Breast epithelium (tissue), 3 donors: ENCODE measurements around the gene RESP18.

Experiments
- POLR2A ChIP-seq: fragments of 450-650 bp; IDR thresholded peaks from one replicate; pipeline ENCODE4 v1.6.1; 2016; ENCODE audit warnings: antibody characterized with exemption, mild to moderate bottlenecking, moderate library complexity
- TF ChIP-seq, protein P1 (sequence below), 3 donors: fragments of 450-650 bp; IDR thresholded peaks; one replicate each; pipeline ENCODE4 v1.5.1; 2016 to 2017; ENCODE audit warnings: antibody characterized with exemption in 3 of 3, mild to moderate bottlenecking in 3 of 3, moderate library complexity in 3 of 3

DNA sequence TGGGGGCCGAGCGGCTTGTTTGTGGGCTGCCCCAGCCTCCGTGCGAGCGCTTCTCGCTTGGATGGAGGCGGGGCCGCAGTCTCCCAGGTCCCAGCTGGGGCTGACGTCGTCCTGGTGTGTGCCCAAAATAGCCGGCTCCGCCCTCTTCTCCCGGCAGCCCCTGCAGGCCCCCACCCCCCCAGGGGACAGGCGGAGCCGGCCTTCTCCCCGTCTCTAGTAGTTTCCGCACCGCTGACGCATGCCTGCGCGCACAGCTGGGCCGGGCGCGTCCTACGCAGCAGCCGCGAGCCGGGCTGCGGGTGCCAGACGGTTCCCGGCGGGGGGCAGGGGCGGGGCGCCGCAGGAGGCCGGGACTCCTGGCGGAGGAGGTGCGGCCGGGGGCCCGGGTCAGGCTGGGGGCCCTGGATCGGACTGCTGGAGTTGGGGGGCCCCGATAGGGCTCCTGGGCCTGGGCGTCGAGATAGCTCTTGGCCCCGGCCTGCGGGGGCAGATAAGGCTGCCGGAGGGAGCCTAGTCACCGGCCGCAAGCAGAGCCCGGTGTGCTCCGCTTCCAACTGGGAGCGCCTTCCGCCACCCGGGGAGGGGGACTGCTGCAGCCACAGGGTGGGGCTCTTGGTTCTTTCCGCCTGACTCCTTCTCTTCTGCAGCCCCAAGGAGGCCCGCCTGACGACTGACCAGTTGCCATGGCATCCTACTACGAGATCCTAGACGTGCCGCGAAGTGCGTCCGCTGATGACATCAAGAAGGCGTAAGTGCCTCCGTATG, 53.2 kb downstream of the RESP18 start, which contains the start of gene DNAJB2:
- peak; percentile 70 for TF ChIP-seq POLR2A
- TF ChIP-seq, protein P1, sequence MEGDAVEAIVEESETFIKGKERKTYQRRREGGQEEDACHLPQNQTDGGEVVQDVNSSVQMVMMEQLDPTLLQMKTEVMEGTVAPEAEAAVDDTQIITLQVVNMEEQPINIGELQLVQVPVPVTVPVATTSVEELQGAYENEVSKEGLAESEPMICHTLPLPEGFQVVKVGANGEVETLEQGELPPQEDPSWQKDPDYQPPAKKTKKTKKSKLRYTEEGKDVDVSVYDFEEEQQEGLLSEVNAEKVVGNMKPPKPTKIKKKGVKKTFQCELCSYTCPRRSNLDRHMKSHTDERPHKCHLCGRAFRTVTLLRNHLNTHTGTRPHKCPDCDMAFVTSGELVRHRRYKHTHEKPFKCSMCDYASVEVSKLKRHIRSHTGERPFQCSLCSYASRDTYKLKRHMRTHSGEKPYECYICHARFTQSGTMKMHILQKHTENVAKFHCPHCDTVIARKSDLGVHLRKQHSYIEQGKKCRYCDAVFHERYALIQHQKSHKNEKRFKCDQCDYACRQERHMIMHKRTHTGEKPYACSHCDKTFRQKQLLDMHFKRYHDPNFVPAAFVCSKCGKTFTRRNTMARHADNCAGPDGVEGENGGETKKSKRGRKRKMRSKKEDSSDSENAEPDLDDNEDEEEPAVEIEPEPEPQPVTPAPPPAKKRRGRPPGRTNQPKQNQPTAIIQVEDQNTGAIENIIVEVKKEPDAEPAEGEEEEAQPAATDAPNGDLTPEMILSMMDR (IDR thresholded peaks at IDR 0.05), result no peak
